ENCODE results near the gene GPA33.

DNA sequence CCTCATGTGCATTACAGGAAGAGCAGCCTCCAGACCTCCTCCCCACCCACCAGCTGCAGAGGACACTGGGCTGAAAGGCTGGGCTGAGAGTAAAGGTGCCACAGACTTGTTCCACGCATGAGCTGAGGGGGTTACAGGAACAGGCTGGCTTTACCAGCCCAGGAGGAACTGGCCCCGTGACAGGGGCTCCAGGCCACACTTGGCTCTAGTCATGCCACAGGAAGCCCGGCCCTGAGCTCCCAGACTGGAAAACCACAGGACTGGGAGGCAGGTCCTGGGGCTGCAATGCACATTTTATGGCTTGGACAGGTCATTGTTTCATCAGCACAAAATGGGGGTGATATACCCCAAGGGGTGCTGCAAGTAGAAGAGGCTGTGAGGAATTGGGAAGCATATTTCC, 35.6 kb downstream of the GPA33 start:
- TF ChIP-seq RFX5 (IDR thresholded peaks at IDR 0.05; ENCODE audit: low read length) (no peak), MXI1 (IDR thresholded peaks at IDR 0.05; ENCODE audit: low read depth, low read length) (no peak), TAF1 (IDR thresholded peaks at IDR 0.05; ENCODE audit: borderline replicate concordance, low read depth, low read length) (no peak), RCOR1 (IDR thresholded peaks at IDR 0.05; ENCODE audit: low read length) (no peak), POLR2AphosphoS5 (IDR thresholded peaks at IDR 0.05; ENCODE audit: low read depth, low read length) (no peak)
- TF ChIP-seq, protein P1, sequence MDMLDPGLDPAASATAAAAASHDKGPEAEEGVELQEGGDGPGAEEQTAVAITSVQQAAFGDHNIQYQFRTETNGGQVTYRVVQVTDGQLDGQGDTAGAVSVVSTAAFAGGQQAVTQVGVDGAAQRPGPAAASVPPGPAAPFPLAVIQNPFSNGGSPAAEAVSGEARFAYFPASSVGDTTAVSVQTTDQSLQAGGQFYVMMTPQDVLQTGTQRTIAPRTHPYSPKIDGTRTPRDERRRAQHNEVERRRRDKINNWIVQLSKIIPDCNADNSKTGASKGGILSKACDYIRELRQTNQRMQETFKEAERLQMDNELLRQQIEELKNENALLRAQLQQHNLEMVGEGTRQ (IDR thresholded peaks at IDR 0.05; ENCODE audit: borderline replicate concordance, low read depth, low read length), result no peak
- TF ChIP-seq, protein P2, sequence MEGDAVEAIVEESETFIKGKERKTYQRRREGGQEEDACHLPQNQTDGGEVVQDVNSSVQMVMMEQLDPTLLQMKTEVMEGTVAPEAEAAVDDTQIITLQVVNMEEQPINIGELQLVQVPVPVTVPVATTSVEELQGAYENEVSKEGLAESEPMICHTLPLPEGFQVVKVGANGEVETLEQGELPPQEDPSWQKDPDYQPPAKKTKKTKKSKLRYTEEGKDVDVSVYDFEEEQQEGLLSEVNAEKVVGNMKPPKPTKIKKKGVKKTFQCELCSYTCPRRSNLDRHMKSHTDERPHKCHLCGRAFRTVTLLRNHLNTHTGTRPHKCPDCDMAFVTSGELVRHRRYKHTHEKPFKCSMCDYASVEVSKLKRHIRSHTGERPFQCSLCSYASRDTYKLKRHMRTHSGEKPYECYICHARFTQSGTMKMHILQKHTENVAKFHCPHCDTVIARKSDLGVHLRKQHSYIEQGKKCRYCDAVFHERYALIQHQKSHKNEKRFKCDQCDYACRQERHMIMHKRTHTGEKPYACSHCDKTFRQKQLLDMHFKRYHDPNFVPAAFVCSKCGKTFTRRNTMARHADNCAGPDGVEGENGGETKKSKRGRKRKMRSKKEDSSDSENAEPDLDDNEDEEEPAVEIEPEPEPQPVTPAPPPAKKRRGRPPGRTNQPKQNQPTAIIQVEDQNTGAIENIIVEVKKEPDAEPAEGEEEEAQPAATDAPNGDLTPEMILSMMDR (IDR thresholded peaks at IDR 0.05), result no peak
- TF ChIP-seq, protein P3, sequence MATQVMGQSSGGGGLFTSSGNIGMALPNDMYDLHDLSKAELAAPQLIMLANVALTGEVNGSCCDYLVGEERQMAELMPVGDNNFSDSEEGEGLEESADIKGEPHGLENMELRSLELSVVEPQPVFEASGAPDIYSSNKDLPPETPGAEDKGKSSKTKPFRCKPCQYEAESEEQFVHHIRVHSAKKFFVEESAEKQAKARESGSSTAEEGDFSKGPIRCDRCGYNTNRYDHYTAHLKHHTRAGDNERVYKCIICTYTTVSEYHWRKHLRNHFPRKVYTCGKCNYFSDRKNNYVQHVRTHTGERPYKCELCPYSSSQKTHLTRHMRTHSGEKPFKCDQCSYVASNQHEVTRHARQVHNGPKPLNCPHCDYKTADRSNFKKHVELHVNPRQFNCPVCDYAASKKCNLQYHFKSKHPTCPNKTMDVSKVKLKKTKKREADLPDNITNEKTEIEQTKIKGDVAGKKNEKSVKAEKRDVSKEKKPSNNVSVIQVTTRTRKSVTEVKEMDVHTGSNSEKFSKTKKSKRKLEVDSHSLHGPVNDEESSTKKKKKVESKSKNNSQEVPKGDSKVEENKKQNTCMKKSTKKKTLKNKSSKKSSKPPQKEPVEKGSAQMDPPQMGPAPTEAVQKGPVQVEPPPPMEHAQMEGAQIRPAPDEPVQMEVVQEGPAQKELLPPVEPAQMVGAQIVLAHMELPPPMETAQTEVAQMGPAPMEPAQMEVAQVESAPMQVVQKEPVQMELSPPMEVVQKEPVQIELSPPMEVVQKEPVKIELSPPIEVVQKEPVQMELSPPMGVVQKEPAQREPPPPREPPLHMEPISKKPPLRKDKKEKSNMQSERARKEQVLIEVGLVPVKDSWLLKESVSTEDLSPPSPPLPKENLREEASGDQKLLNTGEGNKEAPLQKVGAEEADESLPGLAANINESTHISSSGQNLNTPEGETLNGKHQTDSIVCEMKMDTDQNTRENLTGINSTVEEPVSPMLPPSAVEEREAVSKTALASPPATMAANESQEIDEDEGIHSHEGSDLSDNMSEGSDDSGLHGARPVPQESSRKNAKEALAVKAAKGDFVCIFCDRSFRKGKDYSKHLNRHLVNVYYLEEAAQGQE (IDR thresholded peaks at IDR 0.05; ENCODE audit: low read depth, low read length), result no peak

All from SK-N-SH (cell line).